ENCODE results near the gene SEC31A. TPM values are rescaled to one million over a fixed set of nuclear protein-coding genes. Genes with fewer than 3 reads are reported as not detected.
"Not testable (repeated sequence)": the region's sequence is repeated elsewhere in the genome, so short reads cannot be mapped to it uniquely, and the experiment has no call there.

SEC31A gene
- total RNA-seq, 1 experiment from 2014 or later: 212 TPM

- ChIA-PET CTCF (interaction anchor here (0.7 kb wide), 1 partner anchor 366 kb away, joined by 3 read pairs; no protein-coding TSS in a partner anchor), POLR2A (interaction anchor here (0.7 to 2.5 kb wide), 7 partner anchors 10 to 168 kb away, joined by 3 to 21 read pairs (median 5); partner anchors contain the start of gene THAP9)
- no peak for DNase-seq (ENCODE audit: unreplicated experiment)
- H3K4me1 Mint-ChIP-seq (ENCODE audit: insufficient read depth, unreplicated experiment): peaks cover 20% of the 10 kb centered on the region
- peak overlapping the region; percentile 96 for H3K27ac Mint-ChIP-seq (ENCODE audit: low read depth, unreplicated experiment)
- intact Hi-C loops (cut with micrococcal nuclease): no loop called here
- H3K27me3 Mint-ChIP-seq (ENCODE audit: insufficient read depth, unreplicated experiment): no peaks in the 10 kb centered on the region
- H3K36me3 Mint-ChIP-seq (ENCODE audit: insufficient read depth, unreplicated experiment): peaks cover 100% of the 10 kb centered on the region
- BruUV-seq (replicated peaks): no TSS peak
- no peaks in the 10 kb centered on the region for H3K9me3 Mint-ChIP-seq (ENCODE audit: unreplicated experiment)
- no peak overlapping the region for H3K4me3 Mint-ChIP-seq (ENCODE audit: unreplicated experiment)
- TF ChIP-seq CTCF (IDR thresholded peaks at IDR 0.05; ENCODE audit: unreplicated experiment): no peak
Measured at GRCh38 chr4:82866706-82867385, 24.1 kb downstream of the SEC31A start.

GRCh38 chr4:82866033-82866432 is 24.9 kb downstream of the SEC31A start:
- POLR2A ChIA-PET: interaction anchor here (0.7 to 2.5 kb wide), 16 partner anchors 8 to 437 kb away, joined by 3 to 21 read pairs (median 4); partner anchors contain the start of genes LIN54, SEC31A and THAP9
- H3K4me3 Mint-ChIP-seq (ENCODE audit: unreplicated experiment): peak overlapping the region; percentile 33

GRCh38 chr4:82865592-82865991 is 25.4 kb downstream of the SEC31A start:
- Mint-ChIP-seq H3K4me1 (ENCODE audit: insufficient read depth, unreplicated experiment) (peaks cover 20% of the 10 kb centered on the region), H3K27me3 (ENCODE audit: insufficient read depth, unreplicated experiment) (no peaks in the 10 kb centered on the region), H3K4me3 (ENCODE audit: unreplicated experiment) (peak overlapping the region; percentile 33), H3K27ac (ENCODE audit: low read depth, unreplicated experiment) (peak overlapping the region; percentile 96), H3K36me3 (ENCODE audit: insufficient read depth, unreplicated experiment) (peaks cover 100% of the 10 kb centered on the region), H3K9me3 (ENCODE audit: unreplicated experiment) (no peaks in the 10 kb centered on the region)
- ChIA-PET CTCF (interaction anchor here (0.6 to 0.8 kb wide), 4 partner anchors 14 to 77 kb away, joined by 3 to 4 read pairs (median 3); no protein-coding TSS in a partner anchor), POLR2A (interaction anchor here (0.7 to 2.5 kb wide), 16 partner anchors 8 to 436 kb away, joined by 3 to 21 read pairs (median 4); partner anchors contain the start of genes LIN54, SEC31A and THAP9)
- no TSS peak for BruUV-seq (replicated peaks)
- peak; percentile 86 for DNase-seq (ENCODE audit: unreplicated experiment)
- TF ChIP-seq CTCF (IDR thresholded peaks at IDR 0.05; ENCODE audit: unreplicated experiment): no peak
- intact Hi-C loops (cut with micrococcal nuclease): no loop called here

More at GRCh38 chr4:82866033-82866432, 24.9 kb downstream of the SEC31A start:
- H3K36me3 Mint-ChIP-seq (ENCODE audit: insufficient read depth, unreplicated experiment): peaks cover 100% of the 10 kb centered on the region
- H3K27ac Mint-ChIP-seq (ENCODE audit: low read depth, unreplicated experiment): peak overlapping the region; percentile 96
- H3K9me3 Mint-ChIP-seq (ENCODE audit: unreplicated experiment); BruUV-seq (replicated peaks); intact Hi-C loops (cut with micrococcal nuclease); H3K27me3 Mint-ChIP-seq (ENCODE audit: insufficient read depth, unreplicated experiment): not testable (repeated sequence)
- DNase-seq (ENCODE audit: unreplicated experiment): peak; percentile 51
- H3K4me1 Mint-ChIP-seq (ENCODE audit: insufficient read depth, unreplicated experiment): peaks cover 20% of the 10 kb centered on the region
- CTCF ChIA-PET: interaction anchor here (0.6 to 0.8 kb wide), 4 partner anchors 13 to 78 kb away, joined by 3 to 4 read pairs (median 3); no protein-coding TSS in a partner anchor

GRCh38 chr4:82864336-82864979 is 26.5 kb downstream of the SEC31A start:
- no peak for TF ChIP-seq CTCF (IDR thresholded peaks at IDR 0.05; ENCODE audit: unreplicated experiment)
- BruUV-seq (replicated peaks): no TSS peak
- no peaks in the 10 kb centered on the region for H3K9me3 Mint-ChIP-seq (ENCODE audit: unreplicated experiment)
- peaks cover 98% of the 10 kb centered on the region for H3K36me3 Mint-ChIP-seq (ENCODE audit: insufficient read depth, unreplicated experiment)
- no peak for DNase-seq (ENCODE audit: unreplicated experiment)
- no peaks in the 10 kb centered on the region for H3K27me3 Mint-ChIP-seq (ENCODE audit: insufficient read depth, unreplicated experiment)
- H3K4me1 Mint-ChIP-seq (ENCODE audit: insufficient read depth, unreplicated experiment): peaks cover 20% of the 10 kb centered on the region
- POLR2A ChIA-PET: interaction anchor here (0.7 to 1.9 kb wide), 3 partner anchors 21 to 47 kb away, joined by 5 to 7 read pairs (median 6); no protein-coding TSS in a partner anchor
- CTCF ChIA-PET: no interaction called here
- intact Hi-C loops (cut with micrococcal nuclease): no loop called here
- H3K27ac Mint-ChIP-seq (ENCODE audit: low read depth, unreplicated experiment): peak overlapping the region; percentile 96
- H3K4me3 Mint-ChIP-seq (ENCODE audit: unreplicated experiment): peak overlapping the region; percentile 41
